Keratinocyte (primary cell): Measurements from ENCODE around the gene NDUFA3. TPM values are rescaled to one million over a fixed set of nuclear protein-coding genes. Genes with fewer than 3 reads are reported as not detected.

Source experiments
- DNase-seq: peaks from one replicate; pipeline ENCODE4 v3.0.0-alpha.2; 2011; ENCODE audit warnings: low read depth, missing footprints, low spot score
- FAIRE-seq: peaks from 2 replicates; lab custom pipeline; 2011; peaks lifted over from hg19 to GRCh38; lab: Jason Lieb, UNC
- H2AFZ ChIP-seq: 2 replicates; pipeline ENCODE4 v1.6.0; 2012; ENCODE audit warnings: low read length, control low read depth, inconsistent platforms; ENCODE audit not compliant: control insufficient read depth
- H3K27ac ChIP-seq: 2 replicates; pipeline ENCODE4 v1.5.1; 2011; ENCODE audit warnings: low read length; ENCODE audit not compliant: control insufficient read depth, insufficient read depth
- H3K27me3 ChIP-seq: 3 replicates; pipeline ENCODE4 v1.6.0; 2011; ENCODE audit warnings: low read length; ENCODE audit not compliant: control insufficient read depth, insufficient read depth; ENCODE audit errors: extremely low read depth
- H3K36me3 ChIP-seq, 2 experiments: 2 replicates in 1 of 2; 3 replicates in 1 of 2; pipeline ENCODE4 v1.5.1; 2011; ENCODE audit warnings: low read length in 2 of 2, mild to moderate bottlenecking in 1 of 2; ENCODE audit not compliant: control insufficient read depth in 2 of 2, insufficient read depth in 2 of 2; ENCODE audit errors: extremely low read depth in 1 of 2
- H3K4me1 ChIP-seq: 3 replicates; pipeline ENCODE4 v1.5.1; 2011; ENCODE audit warnings: low read length; ENCODE audit not compliant: control insufficient read depth, insufficient read depth; ENCODE audit errors: extremely low read depth
- H3K4me2 ChIP-seq: 3 replicates; pipeline ENCODE4 v1.6.0; 2011; ENCODE audit warnings: low read depth, low read length; ENCODE audit not compliant: control insufficient read depth, insufficient read depth; ENCODE audit errors: extremely low read depth
- H3K4me3 ChIP-seq, 3 experiments: fragments of 200-600 bp in 1 of 3; sonication (generic) in 1 of 3; 2 replicates in 2 of 3; 3 replicates in 1 of 3; pipeline ENCODE4 v1.5.1; 2011 to 2016; ENCODE audit warnings: low read length in 3 of 3, mild to moderate bottlenecking in 3 of 3, control low read depth in 2 of 3, inconsistent platforms in 1 of 3, low read depth in 1 of 3, mixed read lengths in 1 of 3, mixed run types in 1 of 3, moderate library complexity in 1 of 3; ENCODE audit not compliant: control insufficient read depth in 2 of 3, insufficient read depth in 2 of 3; ENCODE audit errors: extremely low read depth in 1 of 3
- H3K79me2 ChIP-seq: 2 replicates; pipeline ENCODE4 v1.6.0; 2012; ENCODE audit warnings: low read length; ENCODE audit not compliant: control insufficient read depth, insufficient read depth
- H3K9ac ChIP-seq: 3 replicates; pipeline ENCODE4 v1.6.0; 2011; ENCODE audit warnings: low read length; ENCODE audit not compliant: control insufficient read depth, insufficient read depth; ENCODE audit errors: extremely low read depth
- H3K9me1 ChIP-seq: 3 replicates; pipeline ENCODE4 v1.6.0; 2011; ENCODE audit warnings: low read length; ENCODE audit not compliant: control insufficient read depth, insufficient read depth; ENCODE audit errors: extremely low read depth
- H3K9me3 ChIP-seq: 2 replicates; pipeline ENCODE4 v1.5.1; 2012; ENCODE audit warnings: low read depth, low read length; ENCODE audit not compliant: control insufficient read depth
- H4K20me1 ChIP-seq: 3 replicates; pipeline ENCODE4 v1.6.0; 2011; ENCODE audit warnings: low read length; ENCODE audit not compliant: control insufficient read depth, insufficient read depth; ENCODE audit errors: extremely low read depth
- CTCF ChIP-seq, 3 experiments: IDR thresholded peaks in 1 of 3; conservative IDR thresholded peaks in 1 of 3; optimal IDR thresholded peaks in 1 of 3; 2 replicates in 2 of 3; 3 replicates in 1 of 3; pipeline versions ENCODE3 to v1.5.1; 2011; ENCODE audit warnings: low read length in 3 of 3, mild to moderate bottlenecking in 3 of 3, moderate library complexity in 2 of 3, control low read depth in 1 of 3, inconsistent platforms in 1 of 3; ENCODE audit not compliant: insufficient read depth in 2 of 3; ENCODE audit errors: extremely low read depth in 1 of 3
- EZH2 ChIP-seq: IDR thresholded peaks from one replicate; pipeline ENCODE4 v1.6.1; 2012; ENCODE audit warnings: inconsistent platforms, mild to moderate bottlenecking, low read length, moderate library complexity
- dilution Hi-C: fragments of 300-500 bp; cut with MboI; formaldehyde crosslinking; loops from one replicate; pipeline ENCODE4 v1.7.0; 2020; ENCODE audit warnings: low sequenced_read_pairs; ENCODE audit not compliant: extremely low pct_ligation_motif_present
- polyA plus RNA-seq, 5 experiments: library from polyadenylated mRNA; depleted of rRNA in 3 of 5; stranded (reverse) in 3 of 5; stranded (forward) in 1 of 5; unstranded in 1 of 5; fragments of >200 nt; gene quantifications; 1 replicate in 1 of 5; 2 replicates in 3 of 5; 3 replicates in 1 of 5; pipeline versions ENCODE4 v1.2.1 to v1.2.3, GENCODE V29; 2011 to 2012; ENCODE audit warnings: missing spikeins in 2 of 5, low read depth in 1 of 5, low replicate concordance in 1 of 5

The NDUFA3 gene
- polyA plus RNA-seq, 1 donor (not counting 4 experiments of a cell fraction or from before 2014, with no cell fraction given), result 41.9 TPM

DNA sequence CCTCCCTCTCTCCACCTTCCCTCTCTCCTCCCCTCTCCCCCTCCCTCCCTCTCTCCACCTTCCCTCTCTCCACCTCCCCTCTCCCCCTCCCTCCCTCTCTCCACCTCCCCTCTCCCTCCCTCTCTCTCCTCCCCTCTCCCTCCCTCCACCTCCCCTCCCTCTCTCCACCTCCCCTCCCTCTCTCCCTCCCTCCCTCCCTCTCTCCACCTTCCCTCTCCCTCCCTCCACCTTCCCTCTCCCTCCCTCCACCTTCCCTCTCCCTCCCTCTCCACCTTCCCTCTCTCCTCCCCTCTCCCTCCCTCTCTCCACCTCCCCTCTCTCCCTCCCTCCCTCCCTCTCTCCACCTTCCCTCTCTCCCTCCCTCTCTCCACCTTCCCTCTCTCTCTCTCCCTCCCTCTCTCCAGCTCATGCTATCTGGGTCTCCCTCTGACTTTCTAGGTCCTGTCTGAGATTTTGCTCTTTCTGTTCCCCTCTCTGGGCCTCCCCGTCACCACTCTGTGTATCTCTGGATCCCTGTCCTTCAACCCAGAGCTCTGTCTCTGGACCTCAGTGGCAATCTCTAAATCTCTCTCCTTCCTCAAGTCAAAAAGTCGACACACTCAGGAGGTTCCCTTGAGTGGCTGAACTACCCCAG is 31.4 kb downstream of the NDUFA3 start:
- TF ChIP-seq CTCF (optimal IDR thresholded peaks at IDR 0.05 in 1 of 3, IDR thresholded peaks at IDR 0.05 in 1 of 3, conservative IDR thresholded peaks at IDR 0.05 in 1 of 3; ENCODE audit: extremely low read depth in 1 of 3, insufficient read depth in 2 of 3, low read length in 3 of 3) (no peak), EZH2 (no peak)
- Histone ChIP-seq H3K79me2 (peaks cover 12% of the 10 kb centered on the region), H3K9me1 (no peaks in the 10 kb centered on the region), H3K9me3 (no peaks in the 10 kb centered on the region), H2AFZ (no peak overlapping the region), H3K9ac (peak overlapping the region; percentile 30), H3K4me1 (peaks cover 21% of the 10 kb centered on the region), H3K4me2 (peak overlapping the region; percentile 64), H3K27ac (peak overlapping the region; percentile 61), H3K4me3 (no peak overlapping the region), H4K20me1 (no peaks in the 10 kb centered on the region), H3K27me3 (no peaks in the 10 kb centered on the region), H3K36me3 (peaks cover 3 to 13% of the 10 kb centered on the region in 2 experiments)
- dilution Hi-C loops, result no loop called here
- FAIRE-seq, result no peak
- DNase-seq, result no peak

- Histone ChIP-seq H3K4me3 (peak overlapping the region; percentile 48 to 91 (median 75)), H3K4me2 (peak overlapping the region; percentile 98), H4K20me1 (peaks cover 2% of the 10 kb centered on the region), H3K36me3 (peaks cover 10 to 11% of the 10 kb centered on the region in 2 experiments), H2AFZ (peak overlapping the region; percentile 89), H3K27ac (peak overlapping the region; percentile 73), H3K79me2 (peaks cover 34% of the 10 kb centered on the region), H3K9me3 (no peaks in the 10 kb centered on the region), H3K9ac (peak overlapping the region; percentile 78), H3K4me1 (peaks cover 21% of the 10 kb centered on the region), H3K9me1 (no peaks in the 10 kb centered on the region), H3K27me3 (no peaks in the 10 kb centered on the region)
- TF ChIP-seq EZH2 (no peak), CTCF (optimal IDR thresholded peaks at IDR 0.05 in 1 of 3, IDR thresholded peaks at IDR 0.05 in 1 of 3, conservative IDR thresholded peaks at IDR 0.05 in 1 of 3; ENCODE audit: extremely low read depth in 1 of 3, insufficient read depth in 2 of 3, low read length in 3 of 3) (no peak)
- no peak for DNase-seq
- dilution Hi-C loops, result no loop called here
- FAIRE-seq, result peak; percentile 46
Measured at GRCh38 chr19:54136086-54136863, 33.6 kb downstream of the NDUFA3 start.
